Fibroblast of upper back skin (primary cell): ENCODE results near the gene LYPD3.
"Not testable (repeated sequence)": the region's sequence is repeated elsewhere in the genome, so short reads cannot be mapped to it uniquely, and the experiment has no call there.

ENCODE experiments used
- DNase-seq: peaks from one replicate; pipeline ENCODE4 v3.0.0-alpha.2; 2013

LYPD3 gene

DNA sequence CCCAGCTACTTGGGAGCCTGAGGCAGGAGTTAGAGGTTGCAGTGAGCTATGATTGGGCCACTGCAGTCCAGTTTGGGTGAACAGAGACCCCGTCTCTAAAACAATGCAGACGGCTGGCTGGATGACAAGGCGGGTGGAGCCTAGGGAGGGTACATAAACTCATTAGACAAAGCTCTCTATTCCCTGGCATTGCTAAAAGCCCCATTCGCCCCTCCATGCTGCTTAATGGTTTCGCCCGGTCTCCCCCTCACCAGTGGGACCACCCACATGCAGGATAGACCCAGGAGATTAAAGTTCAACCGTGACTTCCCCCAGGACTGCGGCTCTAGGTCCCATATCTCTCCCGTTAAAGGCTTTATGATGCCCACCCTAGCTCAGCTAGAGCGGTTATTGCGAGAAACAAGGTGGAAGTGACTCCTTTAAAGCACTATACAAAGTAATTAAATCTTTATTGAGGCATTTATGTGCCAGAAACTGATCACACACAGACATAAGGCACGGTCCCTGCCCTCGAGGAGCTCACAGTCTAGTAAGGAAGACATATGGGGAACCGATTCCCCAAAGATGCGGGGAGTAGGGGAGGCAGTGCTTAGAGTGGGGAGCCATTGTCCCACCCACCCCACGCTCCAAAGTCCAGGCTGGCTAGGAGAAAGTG, 4.9 kb downstream of the LYPD3 start:
- DNase-seq, result no peak

DNA sequence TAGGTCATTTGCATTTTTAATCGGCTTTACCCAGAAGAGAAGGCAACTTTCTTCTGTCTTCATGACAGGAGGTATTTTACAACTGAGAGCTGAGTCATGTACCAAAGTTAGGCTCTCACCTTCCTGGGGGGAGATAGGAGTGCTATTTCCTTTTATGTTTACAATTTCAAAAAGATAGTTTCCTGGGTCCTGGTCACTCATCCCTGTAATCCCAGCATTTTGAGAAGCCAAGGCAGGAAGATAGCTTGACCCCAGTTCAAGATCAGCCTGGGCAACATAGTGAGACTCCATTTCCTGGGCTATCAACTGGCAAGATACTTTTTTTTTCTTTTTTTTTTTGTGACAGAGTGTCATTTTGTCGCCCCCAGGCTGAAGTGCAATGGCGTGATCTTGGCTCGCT, 7.6 kb downstream of the LYPD3 start:
- DNase-seq, result no peak

DNA sequence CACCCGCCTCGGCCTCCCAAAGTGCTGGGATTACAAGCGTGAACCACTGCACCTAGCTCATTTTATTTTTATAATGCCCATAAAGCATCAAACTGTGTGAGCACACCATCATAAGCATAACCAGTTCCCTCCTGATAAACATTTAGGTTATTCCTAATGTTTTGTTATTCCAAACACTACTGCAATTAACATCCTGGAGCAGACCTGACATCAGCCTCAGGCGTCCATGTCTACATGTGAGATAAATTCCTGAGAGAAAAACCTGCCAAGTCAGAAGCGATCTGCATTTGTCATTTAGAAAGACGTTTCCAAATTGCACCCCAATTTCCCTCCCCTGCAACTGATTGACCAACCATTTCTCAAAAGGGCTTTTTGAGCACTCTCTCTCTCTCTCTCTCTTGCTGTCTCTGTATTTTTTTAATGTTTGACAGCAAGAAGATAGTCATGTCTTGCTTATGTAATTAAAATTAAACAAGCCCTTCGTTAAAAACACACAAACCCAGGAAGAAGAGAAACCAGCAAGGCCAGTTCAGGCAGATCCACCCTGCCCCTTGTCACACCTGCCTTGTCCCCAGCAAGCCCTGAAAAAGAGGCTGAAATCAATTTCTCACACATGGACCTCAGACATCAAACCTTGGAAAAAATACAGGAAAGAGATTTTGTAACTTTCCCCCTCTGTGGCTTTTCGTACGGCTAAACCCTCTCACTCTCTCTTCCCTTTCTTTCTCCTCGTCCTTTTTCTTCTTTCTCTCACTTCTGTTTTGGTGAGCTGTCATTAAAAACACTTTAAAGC, 9.9 kb downstream of the LYPD3 start:
- DNase-seq, result no peak

DNA sequence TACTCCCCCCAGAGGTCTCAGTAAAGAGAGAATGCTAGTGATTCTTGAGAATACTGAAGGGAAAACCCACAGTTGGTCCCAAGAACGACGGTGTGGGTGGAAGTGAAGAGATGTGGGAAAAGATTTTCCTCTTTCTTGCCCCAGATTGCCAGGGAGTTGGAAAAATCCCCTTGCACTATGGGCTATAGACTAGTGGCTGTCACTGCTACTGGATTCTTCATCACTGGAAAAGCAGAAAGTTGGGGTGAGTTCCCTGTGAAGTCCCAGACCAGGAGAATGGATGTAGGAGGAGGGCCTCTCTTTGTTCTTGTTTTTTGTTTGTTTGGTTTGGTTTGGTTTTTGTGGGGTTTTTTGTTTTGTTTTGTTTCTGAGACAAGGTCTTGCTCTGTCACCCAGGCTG, 11.4 kb downstream of the LYPD3 start:
- DNase-seq, result no peak

DNA sequence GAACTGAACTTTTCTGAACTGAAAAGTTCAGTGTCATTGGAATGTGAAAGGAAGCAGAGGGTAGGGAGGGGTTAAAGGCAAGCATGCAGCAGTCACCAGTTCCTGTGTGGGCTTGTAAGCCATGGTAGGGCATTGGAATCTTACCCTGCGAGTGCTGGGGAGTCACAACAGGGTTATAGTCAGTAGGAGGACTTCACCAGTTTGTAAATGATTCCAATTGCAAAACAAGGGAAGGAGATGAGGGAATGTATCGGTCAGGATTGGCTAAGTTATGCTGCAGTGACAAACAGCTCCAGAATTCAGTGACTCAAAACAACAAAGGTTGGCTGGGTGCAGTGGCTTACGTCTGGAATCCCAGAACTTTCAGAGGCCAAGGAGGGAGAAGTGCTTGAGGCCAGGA, 12.8 kb downstream of the LYPD3 start:
- DNase-seq, result no peak

DNA sequence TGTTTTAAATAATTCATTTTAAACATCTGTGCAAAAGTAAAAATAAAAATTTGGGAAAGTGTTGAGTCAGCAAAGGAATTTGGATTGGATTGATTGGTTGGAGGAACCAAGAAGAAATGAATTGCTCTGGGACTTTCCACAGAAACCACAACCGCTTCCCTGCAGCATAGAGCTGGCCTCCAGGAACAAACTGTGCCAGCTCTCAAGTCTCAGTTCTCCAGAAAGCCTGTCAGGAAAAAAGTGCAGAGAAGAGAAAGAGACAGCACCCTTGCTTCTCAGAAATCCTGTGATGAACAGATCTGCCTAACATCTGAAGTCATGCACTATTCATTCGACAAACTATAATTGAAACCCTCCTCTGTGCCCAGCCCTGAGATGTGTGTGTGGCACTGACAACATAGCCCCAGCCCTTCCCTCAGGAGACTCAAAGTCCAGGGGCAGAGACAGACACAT, 14.8 kb downstream of the LYPD3 start:
- DNase-seq, result peak; percentile 73

DNA sequence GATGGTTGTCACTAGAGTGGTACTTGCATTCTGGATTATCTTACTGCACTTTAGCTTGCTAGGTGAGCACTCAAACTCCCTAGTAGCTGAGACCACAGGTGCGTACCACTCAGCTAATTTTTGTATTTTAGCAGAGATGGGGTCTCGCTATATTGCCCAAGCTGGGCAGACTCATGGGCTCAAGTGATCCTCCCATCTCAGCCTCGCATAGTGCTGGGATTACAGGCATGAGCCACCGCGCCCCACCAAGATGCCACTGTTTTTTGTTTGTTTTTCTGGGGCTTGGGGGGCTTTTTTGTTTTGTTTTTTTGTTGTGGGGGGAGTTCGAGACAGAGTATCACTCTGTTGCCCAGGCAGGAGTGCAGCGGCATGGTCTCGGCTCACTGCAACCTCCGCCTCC, 17.8 kb downstream of the LYPD3 start:
- no peak for DNase-seq

DNA sequence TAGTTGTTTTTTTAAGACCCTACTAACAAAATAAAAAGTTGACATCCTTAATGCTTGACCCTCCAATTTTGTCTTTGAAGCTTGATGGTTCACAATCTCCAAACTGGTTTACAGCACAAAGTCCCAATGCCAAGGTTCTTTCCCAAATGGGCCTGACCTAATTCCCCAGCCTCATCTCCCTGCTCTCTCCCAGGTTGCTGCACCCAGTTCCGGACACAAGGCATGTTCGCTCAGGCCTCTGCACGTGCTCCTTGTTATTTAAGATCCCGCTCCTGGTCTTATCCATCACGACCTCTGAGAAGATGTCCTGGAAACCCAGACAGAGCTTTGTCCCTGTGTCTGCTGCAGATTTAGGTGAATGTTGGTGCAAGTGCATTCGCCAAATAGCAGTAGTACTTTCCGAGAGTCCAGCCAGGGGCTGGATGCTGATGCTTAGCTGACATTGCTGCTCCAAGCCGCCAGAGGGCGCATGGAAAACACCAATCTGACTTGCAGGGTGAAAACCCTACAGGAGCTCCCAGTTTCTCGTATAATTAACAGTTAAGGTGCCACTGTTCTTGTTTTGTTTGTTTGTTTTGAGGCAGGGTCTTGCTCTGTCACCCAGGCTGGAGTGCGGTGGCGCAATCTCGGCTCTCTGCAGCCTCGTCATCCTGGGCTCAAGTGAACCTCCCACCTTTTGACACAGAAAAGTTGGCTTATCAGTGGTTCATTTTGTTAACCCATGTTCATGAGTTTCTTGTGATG, 18.5 kb downstream of the LYPD3 start:
- peak; percentile 72 for DNase-seq

DNA sequence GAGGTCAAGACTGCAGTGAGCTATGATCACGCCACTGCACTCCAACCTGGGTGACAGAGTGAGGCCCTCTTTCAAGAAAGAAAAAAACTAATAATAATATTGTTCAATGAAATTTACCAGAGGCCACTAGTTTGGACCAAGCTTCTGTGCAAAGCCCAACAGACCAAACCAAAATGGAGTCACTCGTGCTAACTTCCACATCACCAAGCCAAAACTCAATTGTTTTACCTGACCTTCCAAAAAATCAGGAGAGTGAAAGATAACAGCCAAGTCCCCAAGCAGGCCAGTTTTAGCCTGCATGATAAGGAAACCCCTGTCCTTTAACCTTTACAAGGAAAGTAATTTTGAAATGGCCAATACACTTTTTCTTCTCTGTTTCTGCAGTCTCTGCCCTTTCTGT, 20.0 kb downstream of the LYPD3 start:
- DNase-seq, result no peak

DNA sequence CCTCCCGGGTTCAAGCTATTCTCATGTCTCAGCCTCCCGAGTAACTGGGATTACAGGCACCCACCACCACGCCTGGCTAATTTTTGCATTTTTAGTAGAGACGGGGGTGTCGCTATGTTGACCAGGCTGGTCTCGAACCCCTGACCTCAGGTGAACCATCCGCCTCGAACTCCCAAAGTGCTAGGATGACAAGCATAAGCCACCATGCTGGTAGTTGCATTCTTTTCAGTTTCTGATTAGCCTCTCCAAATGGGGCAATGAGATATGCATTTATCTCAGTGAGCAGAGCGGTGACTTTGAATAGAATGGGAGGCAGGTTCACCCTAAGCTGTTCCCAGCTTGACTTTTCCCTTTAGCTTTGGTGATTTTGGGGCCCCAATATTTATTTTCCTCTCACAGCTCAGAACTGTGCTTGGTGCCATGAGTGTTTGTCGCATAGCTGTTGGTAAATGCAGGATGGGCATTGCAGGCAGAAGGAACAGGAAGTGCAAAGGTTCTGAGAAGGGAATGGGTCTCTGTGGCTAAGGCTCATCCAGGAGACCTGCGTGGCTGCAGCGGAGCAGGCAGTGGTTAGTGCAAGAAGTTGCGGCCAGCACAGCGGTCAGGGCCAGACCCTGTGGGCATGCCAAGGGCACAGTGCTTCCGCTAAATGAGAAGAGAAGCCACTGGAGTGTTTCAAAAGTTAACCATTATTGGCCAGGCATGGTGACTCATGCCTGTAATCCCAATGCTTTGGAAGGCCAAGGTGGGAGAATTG, 20.7 kb downstream of the LYPD3 start:
- no peak for DNase-seq

DNA sequence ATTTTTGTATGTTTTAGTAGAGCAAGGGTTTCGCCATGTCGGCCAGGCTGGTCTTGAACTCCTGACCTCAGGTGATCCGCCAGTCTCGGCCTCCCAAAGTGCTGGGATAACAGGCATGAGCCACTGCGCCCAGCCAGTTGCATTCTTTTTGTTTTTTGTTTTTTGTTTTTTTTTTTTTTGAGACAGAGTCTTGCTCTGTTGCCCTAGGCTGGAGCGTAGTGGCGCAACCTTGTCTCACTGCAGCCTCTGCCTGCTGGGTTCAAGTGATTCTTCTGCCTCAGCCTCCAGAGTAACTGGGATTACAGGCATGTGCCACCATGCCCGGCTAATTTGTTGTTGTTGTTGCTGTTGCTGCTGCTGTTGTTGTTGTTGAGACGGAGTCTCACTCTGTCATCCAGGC, 21.3 kb downstream of the LYPD3 start:
- not testable (repeated sequence) for DNase-seq

DNA sequence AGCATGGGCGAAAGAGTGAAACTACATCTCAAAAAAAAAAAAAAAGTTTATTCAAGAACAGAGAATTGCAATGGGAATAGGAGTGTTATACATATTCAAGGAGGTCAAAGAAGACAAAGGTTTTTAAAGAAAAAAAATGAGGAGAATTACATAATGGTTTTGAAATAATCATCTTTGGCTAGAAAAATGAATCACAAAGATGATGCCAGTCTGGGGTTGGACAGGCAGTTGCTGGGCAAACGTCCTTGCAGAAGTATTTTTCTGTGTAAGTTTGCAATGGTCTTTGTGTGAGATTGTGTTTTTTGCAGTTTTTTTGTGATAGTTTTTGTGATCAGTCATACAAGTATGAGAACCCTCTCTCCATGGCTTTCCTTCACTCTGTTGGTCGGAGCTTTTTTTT, 23.7 kb downstream of the LYPD3 start:
- DNase-seq, result no peak

DNA sequence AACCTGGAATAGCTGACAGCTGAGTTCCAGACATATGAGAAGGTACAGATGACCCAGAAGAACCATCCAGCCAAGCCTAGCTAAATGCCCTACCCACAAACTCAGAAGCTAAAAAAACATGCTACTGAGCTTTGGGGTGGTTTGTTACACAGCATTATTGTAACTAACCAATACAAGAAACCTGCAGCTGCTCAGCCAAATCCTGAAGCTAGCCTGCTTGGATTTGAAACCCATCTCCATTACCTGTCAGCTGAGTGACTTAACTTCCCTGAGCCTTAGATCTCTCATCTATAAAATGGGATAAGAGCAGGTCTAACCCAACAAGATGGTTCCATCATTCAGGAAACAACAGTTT, 25.7 kb downstream of the LYPD3 start:
- DNase-seq, result no peak

DNA sequence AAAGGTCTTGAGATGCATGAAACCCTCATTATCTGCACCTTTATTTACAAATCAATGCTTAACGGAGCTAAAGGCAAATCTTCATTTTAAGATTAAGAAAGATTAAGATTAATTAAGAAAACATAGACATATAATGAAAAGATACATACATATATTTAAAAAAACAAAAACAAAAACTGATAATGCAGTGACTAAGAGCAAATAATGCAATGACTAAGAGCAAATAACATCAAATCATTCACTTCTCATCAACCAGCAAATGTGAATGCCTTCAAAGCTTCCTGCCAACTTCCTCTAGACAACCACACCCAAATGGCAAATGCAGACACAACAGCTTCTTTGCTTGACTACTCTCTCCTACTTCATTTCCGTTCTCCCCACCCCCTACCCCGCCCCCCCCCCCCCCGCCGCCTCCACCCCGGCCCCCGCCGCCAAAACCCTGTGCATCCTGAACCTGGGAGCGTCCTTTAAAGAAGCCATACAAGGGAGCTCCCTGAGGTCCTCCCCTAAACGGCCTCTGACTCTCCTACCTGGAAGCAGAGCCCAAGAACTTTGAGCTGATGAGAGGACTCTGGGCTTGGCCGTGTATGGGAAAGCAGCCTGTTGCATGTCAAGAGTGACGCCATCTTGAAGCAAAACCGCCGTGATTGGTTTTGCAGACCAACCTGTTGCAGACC, 26.2 kb downstream of the LYPD3 start:
- peak; percentile 37 for DNase-seq

DNA sequence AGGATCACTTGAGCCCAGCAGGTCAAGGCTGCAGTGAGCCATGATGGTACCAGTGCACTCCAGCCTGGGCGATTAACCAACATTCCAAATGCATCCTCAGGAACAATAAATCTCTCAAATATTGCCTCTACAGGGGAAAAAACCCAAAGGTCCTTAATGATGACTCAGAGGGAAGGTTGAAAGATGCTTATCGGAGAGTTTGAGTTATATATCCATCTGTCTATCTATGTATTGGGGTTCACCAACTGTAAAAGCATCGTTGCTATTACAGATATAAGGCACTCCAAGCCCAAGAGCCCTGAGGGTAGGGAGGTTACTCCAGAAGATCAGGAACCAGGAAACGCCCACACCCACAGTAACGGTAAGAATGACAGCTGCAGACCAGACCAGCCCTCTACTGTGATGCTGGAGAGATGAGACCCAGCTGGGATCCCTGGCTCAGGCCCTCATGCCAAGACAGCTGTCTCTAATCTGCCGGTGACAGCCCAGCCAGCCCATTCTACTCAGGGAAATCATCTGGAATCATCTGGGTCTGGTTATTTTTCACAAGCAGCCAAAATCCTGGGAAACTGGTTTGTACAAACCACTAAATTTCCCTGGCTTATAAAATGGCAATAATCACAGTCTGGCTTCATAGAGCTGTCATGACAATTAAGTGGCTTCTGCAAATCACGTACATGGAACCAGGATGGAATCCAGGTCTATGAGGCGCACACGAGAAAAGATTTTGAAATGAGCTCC, 26.9 kb downstream of the LYPD3 start:
- DNase-seq, result peak; percentile 92

DNA sequence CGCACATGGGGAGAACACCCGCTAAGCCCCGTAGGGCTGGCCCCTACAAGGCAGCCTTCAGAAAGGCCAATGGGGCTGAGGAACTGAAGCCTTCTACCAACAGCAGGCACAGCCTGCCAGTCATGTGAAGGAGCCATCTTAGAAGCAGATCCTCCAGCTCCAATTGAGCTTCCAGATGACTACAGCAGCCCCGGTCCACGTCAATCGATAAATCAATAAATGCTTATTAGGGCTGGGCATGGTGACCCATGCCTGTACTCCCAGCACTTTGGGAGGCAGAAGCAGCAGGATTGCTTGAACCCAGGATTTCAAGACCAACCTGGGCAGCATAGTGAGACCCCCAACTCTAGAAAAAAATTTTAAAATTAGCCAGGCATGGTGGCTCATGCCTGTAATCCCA, 27.7 kb downstream of the LYPD3 start:
- DNase-seq, result no peak

DNA sequence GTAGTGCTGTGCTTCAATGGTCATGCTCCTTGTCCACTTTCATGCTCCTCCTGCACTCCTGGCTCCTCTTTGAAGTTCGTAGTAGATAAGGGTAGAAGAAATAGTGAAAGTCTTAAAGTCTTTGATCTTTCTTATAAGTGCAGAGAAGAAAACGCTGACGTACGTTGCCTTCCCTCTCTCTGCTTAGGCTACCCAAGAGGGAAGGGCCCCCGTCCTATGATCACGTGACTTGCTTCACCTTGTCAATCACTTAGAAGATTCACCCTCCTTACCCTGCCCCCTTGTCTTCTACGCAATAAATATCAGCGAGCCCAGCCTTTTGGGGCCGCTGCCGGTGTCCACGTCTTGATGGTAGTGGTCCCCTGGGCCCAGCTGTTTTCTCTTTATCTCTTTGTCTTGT, 28.1 kb downstream of the LYPD3 start:
- DNase-seq, result not testable (repeated sequence)

DNA sequence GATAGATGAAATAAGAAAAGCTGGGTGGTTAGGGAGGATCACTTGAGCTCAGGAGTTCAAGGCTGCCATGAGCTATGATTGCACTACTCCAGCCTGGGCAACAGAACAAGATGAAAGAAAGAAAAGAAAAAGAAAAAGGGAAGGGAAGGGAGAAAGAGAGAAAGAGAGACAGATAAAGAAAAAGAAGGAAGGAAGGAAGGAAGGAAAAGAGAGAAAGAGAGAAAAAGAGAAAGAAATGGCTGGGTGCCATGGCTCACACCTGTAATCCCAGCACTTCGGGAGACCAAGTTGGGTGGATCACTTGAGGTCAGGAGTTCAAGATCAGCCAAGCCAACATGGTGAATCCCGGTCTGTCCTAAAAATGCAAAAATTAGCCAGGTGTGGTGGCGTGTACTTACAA, 29.6 kb downstream of the LYPD3 start:
- DNase-seq, result no peak

DNA sequence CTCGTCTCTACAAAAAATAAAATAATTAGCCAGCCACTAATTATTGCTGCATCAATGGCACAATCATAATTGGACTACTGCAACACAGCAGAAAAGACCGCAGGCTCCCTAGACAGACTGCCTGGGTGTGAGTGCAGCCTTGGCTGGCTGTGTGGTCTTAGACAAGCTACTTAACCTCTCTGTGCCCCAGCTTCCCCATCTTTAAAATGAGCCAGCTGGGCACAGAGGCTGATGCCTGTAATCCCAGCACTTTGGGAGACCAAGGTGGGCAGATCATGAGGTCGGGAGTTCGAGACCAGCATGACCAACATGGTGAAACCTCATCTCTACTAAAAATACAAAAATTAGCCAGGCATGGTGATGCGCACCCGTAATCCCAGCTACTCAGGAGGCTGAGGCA, 31.7 kb downstream of the LYPD3 start:
- DNase-seq, result no peak

DNA sequence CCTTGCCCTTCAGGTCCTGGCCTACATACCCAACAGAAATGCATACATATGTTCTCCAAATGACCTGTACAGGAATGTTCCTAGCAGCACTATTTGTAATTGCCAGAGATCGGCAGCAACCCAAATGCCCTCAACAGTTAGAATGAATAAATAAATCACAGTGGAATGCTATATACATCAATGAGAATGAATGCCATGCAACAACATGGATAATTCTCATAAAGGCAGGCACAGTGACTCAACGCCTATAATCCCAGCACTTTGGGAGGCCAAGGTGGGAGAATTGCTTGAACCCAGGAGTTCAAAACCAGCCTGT, 32.1 kb downstream of the LYPD3 start:
- DNase-seq, result peak; percentile 9

DNA sequence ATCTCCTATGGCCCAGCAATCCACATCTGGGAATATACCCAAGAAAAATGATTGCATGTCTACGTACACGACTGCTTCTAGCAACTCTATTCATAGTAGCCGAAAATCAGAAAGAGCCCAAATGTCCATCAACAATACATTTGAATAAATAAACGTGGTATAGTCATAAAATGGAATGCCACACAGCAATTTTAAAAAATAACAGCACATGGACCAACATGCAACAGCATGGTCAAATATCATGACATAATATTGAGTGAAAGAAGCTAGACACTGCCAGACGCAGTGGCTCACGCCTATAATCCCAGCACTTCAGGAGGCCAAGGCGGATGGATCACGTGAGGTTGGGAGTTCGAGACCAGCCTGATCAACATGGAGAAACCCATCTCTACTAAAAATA, 34.4 kb downstream of the LYPD3 start:
- no peak for DNase-seq

DNA sequence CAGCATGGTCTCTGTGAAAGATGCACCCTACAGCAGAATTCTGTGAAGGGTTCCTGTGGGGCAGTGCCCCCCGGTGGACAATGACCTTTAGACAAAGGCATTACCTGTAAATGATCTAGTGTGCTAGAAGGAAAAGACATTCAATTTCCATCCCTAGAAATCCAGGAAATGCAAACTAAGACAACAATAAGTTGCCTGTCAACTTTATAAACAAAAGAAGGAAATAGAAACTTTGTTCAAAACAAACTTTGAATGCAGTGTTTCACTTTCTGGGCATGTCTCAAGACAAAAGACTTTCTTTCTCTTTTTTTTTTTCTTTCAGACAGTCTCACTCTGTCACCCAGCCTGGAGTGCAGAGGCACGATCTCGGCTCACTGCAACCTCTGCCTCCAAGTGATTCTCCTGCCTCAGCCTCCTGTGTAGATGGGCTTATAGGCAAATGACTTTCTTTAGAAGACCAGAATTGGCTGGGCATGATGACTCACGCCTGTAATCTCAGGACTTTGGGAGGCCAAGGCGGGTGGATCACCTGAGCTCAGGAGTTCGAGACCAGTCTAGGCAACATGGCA, 35.2 kb downstream of the LYPD3 start:
- no peak for DNase-seq
